ENCODE results near the gene TSC22D1.

The TSC22D1 gene

DNA sequence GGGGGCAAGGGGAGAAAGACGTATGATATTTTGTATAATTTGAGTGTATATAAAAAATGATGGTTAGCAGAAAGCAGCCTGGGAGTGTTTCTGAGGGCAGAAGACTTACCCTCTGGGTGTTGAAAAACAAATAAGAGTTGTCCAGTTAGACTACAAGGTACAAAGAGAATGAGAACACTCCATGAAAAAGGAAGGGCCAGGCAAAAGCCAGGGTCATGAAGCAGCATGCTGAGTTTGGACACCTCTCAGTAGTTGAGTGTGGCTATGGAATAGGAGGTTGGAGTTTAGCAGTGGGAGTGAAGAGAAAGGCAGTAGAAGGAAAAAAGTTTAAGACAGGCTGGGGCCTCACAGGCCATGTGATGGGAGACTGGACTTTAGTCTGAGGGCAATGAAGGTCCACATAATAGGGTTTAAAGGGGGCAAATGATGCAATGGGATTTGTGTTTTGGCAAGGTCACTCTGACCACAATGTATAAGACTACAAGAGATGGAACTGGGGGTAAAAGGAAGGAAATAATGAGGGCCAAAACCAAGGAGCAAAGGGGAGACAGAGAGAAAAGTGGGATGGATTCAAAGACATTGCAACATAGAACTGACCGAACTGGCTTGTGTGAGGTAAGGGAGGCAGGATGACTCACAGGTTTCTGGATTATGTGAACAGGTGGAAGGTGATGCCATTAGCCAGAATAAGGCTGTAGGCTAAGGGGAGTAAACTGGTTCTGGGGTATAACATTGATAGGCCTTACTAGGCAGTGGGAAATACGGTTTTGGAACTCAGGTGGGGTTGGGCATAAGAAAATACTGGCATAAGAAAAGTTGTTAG, 125.9 kb downstream of the TSC22D1 start:
- no peak for DNase-seq

DNA sequence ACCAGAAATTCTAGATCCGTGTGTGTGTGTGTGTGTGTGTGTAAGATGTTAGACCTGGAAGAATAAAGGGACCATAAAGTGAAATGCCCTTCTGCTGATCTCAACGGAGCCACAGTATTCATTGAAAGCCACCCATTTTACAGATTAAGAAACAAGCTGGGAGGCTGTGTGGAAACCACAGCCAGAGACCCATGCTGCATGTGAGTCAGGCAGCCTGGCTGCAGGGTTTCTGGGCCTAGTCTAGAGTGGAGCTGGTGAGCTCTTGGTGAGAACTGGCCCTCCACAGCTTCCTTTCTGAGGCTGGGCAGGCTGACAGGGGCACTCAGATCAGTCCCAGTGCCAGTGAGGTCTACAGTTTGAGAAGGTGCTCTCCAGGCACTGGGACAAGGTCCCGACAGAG, 127.3 kb downstream of the TSC22D1 start:
- DNase-seq, result no peak

DNA sequence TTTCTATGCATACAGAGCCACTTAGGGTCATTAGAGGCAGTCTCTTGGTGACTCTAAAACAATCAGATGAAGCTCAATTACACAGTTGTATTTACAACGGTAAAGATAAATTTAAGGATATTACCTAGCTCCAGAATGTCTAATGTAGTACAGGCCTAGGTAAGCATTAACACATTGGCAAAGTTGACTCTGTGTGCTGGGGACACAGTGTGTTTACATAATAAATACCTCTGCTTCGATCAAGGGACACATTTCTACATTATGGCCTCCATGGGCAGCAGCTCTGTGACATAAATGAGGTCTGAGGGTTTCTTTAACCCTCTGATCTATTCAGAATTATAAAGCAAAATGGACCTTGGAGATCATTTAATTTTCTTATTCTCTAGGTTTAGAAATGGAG, 127.8 kb downstream of the TSC22D1 start:
- DNase-seq, result no peak

DNA sequence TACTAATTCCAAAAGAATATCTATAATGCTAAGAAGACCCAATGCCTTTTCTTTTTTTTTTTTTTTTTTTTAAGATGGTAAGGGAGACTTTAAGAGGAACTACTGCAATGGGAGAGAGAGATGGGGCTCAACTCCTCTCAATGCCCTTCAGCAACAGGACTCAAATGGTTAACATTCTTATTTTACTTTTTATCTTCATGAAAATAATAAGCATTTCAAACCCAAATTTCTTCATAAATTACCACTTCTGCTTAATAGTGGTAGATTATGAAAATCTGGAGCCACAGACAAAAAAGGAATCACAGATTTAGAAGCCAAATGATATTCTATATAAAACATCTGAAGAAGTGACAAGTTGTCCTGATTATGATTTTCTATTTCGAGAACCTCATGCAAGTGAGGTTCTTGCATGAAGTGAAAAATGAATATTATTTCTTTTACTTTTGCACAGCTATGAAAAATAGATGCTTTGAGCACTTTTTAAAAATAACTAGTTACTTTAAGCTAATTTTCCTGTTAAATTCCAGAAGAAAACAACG, 128.3 kb downstream of the TSC22D1 start:
- DNase-seq, result no peak

DNA sequence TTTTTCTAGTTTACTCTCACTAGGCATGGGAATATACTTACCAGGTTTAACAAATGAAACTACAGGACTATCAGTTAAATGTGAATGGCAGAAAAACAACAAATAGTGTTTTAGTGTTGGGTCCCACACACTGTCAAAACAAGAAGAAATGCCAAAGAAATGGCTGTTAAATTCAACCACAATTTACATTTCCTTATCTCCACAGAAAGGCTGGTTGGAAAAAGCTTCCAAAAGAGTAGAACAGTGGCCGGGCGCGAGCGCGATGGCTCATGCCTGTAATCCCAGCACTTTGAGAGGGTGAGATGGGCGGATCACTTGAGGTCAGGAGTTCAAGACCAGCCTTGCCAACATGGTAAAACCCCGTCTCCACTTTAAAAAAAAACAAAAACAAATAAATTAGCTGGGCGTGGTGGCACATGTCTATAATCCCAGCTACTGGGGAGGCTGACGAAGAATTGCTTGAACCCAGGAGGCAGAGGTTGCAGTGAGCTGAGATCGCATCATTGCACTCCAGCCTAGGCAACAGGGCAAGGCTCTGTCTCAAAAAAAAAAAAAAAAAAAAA, 136.0 kb downstream of the TSC22D1 start:
- no peak for DNase-seq

DNA sequence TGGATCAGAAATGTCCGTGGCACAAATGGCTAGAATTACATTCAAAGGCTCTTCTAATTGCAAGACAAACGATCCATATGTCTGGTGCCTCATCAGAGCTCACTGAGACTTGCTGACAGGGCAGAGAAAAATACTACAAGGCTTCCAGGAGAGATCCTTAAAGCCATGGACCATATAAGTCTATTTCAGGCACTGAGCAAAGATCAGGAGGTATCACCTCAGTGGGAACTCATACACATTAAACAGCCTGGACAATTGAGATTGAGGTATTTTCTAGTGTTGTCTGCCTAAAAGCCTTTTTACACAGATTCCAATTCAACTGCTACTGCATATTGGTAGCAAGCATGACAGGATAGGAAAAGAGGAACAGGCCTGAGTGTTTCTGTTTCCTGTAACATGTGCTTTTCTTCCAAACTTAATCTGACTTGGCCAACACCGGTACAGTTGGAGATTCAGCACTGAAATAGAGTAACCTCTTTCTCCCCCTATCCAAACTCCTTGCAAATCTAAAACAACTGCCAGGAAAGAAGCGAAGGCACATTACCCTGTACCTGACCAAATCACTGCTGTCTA, 136.6 kb downstream of the TSC22D1 start:
- DNase-seq, result no peak

DNA sequence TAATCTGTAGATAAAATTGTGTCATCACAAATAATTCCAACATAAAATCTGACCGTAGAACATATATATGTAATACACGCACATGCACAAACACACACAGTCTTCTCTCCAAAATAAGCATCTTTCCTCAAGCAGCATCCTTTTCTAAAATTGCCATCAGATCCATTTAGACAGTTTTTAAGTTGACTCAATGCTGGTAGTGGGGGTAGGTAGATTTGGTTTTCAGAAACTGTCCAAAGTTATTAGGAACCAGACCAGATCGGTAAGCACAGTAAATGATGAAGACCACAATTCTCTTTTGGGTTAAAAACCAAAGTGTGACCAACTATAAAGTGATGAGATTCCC, 137.9 kb downstream of the TSC22D1 start:
- DNase-seq, result no peak

DNA sequence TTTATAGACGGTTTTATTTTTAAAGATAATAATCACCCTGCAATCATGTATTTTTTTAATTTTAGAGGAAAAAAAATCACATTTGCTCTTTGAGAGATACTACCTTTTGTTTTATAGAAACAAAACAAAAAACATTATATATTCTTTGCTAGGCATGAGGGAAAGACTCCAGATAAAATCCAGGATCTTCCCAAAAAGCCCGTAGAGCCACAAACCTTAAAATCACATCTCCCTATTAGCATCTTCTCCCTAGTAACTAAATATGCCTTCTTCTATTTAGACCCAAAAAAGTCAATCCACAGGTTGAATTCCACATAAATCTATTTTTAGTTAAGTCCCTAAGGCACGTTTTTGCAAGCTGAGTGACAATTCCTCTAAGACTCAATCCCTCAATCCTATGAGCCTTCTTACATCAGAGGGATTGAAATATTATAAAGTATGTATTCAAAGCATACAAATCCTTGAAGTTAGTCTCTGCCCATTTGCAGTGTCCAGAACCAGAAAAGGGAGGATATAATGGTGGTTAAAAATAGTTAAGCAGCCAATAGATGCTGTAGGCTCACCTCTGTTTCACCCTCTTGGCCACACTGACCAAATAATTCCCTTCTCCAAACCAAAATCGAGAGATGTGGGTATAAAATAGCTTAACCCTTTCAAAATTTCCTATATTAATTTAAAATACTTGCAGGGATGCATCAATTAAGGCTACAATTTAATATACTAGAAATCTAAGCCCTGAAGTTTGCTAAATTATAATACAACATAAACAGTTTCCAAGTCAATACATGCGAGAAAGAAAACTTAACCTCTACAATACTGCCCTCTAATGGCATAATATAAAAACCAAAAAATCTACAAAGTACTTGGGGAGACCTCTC, 138.5 kb downstream of the TSC22D1 start:
- DNase-seq, result peak; percentile 6 to 81

DNA sequence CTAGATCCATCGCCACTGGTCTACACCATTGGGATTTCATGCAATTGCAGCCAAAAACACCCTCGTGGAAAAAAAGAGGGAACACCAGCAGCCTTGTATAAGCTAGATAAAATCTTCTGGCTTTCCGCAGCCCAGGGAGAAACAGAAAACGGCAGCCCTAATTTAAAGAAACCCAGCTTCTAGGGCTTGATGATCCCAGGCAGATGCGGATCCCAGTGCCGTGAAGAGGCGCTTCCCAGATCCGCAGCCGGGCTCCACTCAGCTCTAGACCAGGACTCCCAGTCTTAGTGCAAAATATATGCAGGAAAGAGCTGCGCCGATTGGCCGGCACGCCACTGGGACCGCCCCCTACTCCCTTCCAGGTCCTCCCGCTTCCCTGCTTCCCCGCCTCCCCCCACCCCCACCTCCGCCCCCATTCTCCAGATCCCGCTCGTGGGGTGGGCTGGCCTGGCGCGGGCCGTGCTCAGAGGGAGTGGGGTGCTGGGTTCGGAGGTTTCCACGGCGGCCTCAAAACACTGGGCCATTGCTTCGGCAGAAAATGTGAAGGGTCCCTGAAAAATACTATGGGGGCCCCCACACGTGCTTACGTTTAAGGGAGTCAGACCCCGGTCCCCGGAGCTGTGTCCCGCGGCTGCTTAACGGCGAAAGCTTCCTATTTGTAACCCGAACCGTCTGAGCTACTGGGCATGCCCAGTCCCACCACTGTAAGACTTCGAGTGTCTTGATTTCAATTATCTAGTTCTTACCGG, 139.4 kb downstream of the TSC22D1 start:
- peak; percentile 71 to 88 for DNase-seq

DNA sequence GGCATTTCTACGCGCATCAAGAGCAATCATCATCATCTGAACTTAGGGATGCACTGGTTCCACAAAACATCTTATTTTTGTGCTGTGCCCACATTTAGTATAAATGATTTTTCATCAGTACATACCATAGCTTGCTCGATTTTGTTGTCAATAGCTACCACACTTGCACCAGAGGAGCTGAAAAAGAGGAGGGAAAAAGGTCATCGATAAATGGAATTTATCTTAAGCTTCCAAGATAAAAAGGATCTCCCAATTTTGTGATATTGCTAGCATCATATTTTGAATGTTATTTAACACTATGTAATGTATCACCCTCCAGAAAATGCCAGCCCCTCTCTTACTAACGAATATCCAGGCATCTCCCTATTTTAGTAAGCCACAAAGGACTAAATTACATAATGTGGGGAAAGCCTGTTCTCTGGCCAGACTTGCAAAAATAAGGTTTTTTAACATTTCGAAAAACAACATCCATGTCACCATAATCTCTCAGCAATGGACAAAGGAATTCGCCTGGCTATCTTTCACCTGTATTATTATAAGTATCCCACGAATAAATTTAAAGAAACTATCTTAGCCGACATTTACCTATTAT, 140.1 kb downstream of the TSC22D1 start:
- no peak for DNase-seq

DNA sequence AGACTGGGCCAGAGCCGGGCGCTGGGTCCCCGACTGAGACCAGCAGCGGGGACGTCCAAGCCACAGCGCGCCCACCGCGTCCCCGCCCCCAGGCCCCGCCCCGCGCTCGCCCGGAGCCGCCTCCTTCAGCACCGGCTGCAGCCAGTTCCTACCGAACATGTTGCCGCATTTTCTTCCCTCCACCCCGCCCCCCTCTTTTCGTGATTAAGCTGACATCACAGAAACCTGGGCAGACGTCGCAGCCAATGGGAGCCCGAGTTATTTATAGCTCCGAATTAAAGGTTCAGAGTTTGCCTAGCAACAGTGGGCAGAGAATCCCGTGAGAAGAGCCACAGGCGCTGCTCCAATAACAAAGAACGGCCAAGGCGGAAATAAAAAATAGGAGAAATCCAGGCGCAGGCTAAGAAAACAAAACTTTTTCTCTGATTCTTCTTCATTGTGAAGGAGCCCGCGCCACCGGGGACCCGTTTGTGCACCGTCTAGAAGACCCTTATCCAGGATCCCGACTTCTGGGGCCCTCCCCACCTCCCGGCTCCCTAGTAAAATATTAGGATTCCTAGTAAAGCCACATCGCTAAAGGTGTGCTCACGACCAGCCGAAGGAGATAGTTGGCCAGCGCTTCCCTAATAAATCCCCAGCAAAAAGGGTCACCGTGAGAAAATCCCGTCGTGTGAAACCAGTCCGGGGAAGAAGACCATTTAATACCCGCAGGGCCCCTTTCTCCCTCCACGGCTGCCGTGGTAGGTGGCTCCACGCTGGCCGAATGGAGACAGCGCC, 140.8 kb downstream of the TSC22D1 start:
- DNase-seq, result peak; percentile 45 to 85

DNA sequence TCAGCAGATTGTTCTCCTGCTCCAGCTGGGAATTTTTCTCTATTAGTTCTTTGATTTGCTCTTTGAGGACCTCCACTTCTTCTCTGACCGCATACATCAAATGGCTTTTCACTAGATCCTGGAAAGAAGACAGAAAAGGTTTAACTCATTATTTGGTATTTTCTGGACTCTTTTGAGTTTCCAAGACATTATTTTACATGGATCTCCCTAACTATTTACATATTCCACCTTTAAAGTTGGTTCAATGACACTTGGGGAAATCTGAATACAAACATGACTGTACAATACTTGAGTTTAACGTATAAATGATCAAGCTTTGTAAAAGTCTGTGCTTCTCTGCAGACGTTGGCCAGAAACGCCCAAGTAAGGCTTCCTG, 141.4 kb downstream of the TSC22D1 start:
- no peak for DNase-seq

DNA sequence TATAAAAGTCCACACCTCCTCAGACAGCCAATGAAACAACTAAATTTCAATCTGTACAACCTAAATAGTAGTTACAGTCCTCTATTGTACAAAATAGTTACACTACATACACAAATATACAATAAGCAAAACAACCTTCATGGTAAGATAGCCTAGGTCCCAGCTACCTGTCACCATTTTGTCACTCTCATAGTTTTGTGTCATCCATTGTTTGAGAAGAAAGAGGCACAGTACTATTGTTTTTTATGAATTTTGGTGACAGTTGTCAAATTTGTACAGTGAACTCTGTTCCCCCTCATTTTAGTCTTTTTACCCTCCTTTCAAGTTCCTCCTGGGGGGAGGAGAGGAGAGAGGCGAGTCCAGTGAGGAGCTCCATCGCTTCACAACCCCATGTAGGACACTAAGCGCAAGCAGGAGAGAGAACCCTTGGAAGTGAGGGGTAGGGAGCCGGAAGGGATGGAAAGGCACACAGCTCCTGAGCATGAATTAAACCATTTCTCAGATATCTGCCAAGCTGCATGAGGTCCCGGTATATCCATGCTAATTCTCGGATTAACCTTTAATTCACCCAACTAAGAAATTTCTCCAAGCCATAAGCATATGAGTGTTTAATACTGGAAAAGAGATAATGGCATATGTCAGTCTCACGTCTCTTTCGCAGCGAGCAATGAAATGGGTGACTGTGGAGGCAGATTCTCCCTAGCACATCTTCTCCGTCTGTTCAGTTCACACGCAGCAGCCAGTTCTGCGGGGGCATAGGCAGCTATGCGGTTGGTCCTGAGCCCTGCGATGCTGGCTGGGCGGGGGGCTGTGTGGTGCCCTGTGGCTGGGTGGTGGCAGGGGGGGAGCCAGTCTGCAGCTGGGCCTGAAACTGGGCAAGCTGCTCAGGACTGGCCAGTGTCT, 142.0 kb downstream of the TSC22D1 start:
- DNase-seq, result no peak

DNA sequence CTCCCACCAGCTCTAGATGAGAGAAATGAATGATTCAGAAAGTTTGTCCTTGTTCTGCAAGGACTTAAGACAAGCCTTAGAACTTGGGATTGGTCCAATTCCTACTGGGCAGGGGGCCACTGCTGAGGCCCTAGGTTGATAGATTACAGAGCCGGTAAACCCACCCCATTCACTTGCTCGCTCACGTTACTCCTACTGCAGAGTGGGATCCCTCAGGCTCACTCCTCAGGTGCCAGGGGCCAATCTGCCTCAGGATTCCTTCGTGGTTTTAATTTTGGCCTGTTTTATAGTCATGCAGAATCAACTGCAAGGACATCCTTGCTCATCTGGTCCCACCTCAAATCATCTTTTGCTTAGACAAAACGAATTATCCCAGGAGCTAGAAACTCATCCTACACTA, 143.5 kb downstream of the TSC22D1 start:
- no peak for DNase-seq

DNA sequence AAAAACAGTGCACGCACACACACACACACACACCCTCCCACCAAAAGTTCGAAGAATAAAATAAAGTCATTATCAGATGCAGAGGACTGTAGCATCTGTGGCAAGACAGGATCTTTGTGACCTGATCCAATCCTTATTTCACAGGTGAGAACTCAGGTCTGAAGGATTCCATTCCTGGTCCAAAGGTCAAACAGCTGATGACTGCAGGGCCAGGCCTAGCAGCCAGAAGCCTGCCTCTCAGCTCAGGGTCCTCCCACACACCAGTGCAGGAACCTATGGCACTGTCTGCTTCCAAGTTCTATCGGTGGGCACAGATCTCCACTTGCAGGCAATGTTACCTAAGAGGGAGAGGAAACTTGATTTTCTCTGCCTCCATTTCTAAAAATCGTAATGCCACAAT, 145.0 kb downstream of the TSC22D1 start:
- DNase-seq, result no peak

DNA sequence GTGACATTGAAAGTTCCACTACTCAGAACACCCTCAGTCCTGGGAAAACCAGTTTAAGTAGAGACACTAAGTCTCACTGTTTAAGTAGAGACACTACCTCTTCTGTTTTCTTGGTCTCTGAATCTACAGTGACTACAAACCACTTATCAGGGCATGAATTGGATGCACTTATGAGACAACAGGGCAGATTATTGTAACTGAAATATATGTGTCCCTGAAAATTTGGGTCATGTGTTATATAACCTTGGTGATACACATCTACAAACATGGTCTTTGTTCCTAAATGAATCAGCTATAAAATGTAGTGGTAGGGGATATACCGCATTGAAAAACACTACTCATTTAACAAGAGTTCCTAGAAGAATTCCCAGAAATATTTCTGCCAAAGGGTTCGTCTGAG, 146.8 kb downstream of the TSC22D1 start:
- no peak for DNase-seq

DNA sequence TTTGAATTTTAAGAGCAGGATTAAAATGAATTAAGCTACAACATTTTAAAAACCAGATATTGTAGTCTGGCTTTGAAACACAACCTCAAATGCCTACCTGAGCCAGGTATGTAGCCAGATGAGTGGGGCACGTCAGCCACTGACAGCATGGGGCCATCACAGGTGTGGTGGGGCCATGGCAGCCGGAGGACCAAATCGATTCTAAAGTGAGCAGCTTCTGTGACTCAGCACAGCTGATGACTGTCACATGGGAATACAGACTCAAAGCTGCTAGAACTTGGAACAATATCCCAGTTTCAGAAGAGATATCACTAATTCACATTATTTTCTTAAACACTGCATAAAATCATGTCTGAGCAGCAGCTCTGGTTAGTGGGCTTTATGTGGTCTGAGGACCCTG, 149.7 kb downstream of the TSC22D1 start:
- no peak for DNase-seq

DNA sequence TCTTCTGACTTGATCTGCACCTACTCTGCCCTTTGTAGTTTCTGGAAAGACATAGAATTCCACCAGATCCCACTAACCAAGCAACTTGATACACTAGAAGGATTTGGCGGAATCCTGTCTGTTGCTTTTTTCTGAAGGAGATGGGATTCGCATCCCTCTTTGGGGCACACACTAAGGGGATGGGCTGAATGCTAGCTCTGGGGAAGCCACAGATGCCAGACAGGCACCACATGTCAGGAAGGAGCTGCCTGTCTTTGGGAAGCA, 150.4 kb downstream of the TSC22D1 start:
- no peak for DNase-seq

DNA sequence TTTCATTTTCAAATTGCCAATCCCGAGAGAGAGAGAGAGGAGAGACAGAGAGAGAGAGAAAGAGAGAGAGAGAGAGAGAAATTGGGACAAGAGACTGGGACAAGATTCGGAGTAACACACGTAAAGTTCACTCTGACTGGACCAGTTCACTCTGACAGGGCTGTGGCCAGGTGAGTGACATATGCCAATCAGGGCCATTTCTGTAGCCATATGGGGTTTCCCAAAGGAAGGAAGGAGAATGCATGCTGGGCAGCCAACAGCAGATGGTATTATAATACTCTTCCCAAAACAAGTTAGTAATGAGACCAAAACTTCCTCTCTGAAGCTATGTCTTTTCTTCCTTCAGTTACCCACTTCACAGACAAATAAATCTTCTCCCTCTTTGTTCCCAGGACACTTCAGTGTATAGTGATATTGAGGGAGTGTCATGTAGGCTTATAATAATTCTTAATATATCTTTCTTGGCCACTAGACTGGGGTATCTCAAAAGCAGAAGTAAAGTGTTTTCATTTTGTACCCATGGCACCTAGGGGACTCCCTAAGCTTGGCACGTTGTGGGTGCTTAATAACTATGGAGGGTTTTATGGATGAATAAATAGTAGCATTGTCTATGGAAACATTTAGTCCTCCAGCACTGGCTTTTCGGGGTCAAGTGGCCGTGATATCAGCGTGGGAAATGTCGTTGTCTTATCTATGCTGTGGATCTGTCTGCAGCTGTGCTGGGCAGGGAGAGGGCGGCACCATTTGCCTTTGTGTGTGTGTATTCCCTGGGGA, 150.9 kb downstream of the TSC22D1 start:
- no peak for DNase-seq

DNA sequence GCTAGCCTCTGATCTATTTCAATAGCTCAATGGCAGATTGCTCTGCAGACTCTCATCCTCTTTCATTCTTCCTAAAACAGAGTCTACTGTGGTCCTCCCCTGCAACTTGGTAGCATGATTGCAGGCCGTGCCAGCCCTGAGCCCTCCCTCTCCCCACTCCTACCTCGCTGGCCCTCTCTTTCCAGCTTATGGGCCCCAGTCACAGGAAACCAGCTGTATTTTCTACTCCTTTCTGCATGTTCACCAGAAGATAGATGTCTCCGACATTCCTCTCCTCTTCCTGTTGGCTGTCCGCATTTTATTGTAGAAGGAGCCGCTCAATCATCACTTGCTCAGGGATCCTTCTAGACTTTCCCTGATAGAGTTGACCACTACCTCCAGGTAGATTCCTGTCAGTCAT, 152.3 kb downstream of the TSC22D1 start:
- DNase-seq, result no peak
